H1 (cell line): ENCODE data around the gene ENAH. TPM values are rescaled to one million over a fixed set of nuclear protein-coding genes. Genes with fewer than 3 reads are reported as not detected.

ENCODE experiments used
- CTCF ChIA-PET: fragments of 300-600 bp; sonication (Branson Sonifier 250); formaldehyde crosslinking; loops from one replicate; lab custom pipeline; 2021; ENCODE audit not compliant: partially characterized antibody; lab: Charles Lee
- POLR2A ChIA-PET: fragments of 300-600 bp; sonication (Branson Sonifier 250); formaldehyde crosslinking; loops from one replicate; lab custom pipeline; 2021; ENCODE audit warnings: inconsistent platforms; ENCODE audit not compliant: partially characterized antibody; lab: Charles Lee
- DNase-seq, 2 experiments: peaks; one replicate each; pipeline versions ENCODE4 v3.0.0 to v3.0.0-alpha.2; 2010 to 2022; ENCODE audit warnings: low spot score in 2 of 2, low read depth in 1 of 2, mixed read lengths in 1 of 2
- FAIRE-seq: peaks from 2 replicates; lab custom pipeline; 2011; peaks lifted over from hg19 to GRCh38; lab: Jason Lieb, UNC
- H2AFZ ChIP-seq: 2 replicates; pipeline ENCODE4 v1.8.1; 2012; ENCODE audit warnings: low read length, inconsistent platforms
- H2AK5ac ChIP-seq: 2 replicates; pipeline ENCODE4 v1.6.1; 2013; ENCODE audit warnings: low read depth, low read length
- H2BK120ac ChIP-seq: replicated peaks from 2 replicates; pipeline ENCODE3; 2013; ENCODE audit warnings: low read depth, low read length, inconsistent platforms
- H2BK12ac ChIP-seq: 2 replicates; pipeline ENCODE4 v1.6.1; 2013; ENCODE audit warnings: low read depth, low read length
- H2BK15ac ChIP-seq: 2 replicates; pipeline ENCODE4 v1.6.1; 2013; ENCODE audit warnings: low read length
- H2BK20ac ChIP-seq: 2 replicates; pipeline ENCODE4 v1.6.1; 2013; ENCODE audit warnings: low read length
- H2BK5ac ChIP-seq: 2 replicates; pipeline ENCODE4 v1.6.1; 2013; ENCODE audit warnings: low read depth, low read length
- H3K14ac ChIP-seq: 2 replicates; pipeline ENCODE4 v1.6.1; 2013; ENCODE audit warnings: inconsistent platforms; ENCODE audit not compliant: insufficient read length
- H3K18ac ChIP-seq: 2 replicates; pipeline ENCODE4 v1.6.1; 2013; ENCODE audit warnings: low read length; ENCODE audit errors: extremely low read depth
- H3K23ac ChIP-seq: 2 replicates; pipeline ENCODE4 v1.6.1; 2013; ENCODE audit warnings: inconsistent platforms; ENCODE audit not compliant: insufficient read length
- H3K23me2 ChIP-seq: 2 replicates; pipeline ENCODE4 v1.6.1; 2013; ENCODE audit warnings: low read depth, low read length
- H3K27ac ChIP-seq: 2 replicates; pipeline ENCODE4 v1.6.1; 2011; ENCODE audit warnings: low read depth, low read length, inconsistent platforms
- H3K27me3 ChIP-seq, 4 experiments: replicated peaks in 1 of 4; 1 replicate in 1 of 4; 2 replicates in 3 of 4; pipeline versions ENCODE4 v1.6.1 to v1.8.1; 2011 to 2013; ENCODE audit warnings: low read length in 3 of 4, mild to moderate bottlenecking in 3 of 4, inconsistent platforms in 2 of 4, mixed read lengths in 2 of 4, moderate library complexity in 1 of 4; ENCODE audit not compliant: control insufficient read depth in 3 of 4, insufficient read depth in 3 of 4; ENCODE audit errors: extremely low read depth in 1 of 4
- H3K36me3 ChIP-seq, 4 experiments: 2 replicates each; pipeline versions ENCODE4 v1.6.1 to v1.8.1; 2011 to 2013; ENCODE audit warnings: mild to moderate bottlenecking in 4 of 4, low read length in 3 of 4, moderate library complexity in 2 of 4, control low read depth in 1 of 4, inconsistent platforms in 1 of 4; ENCODE audit not compliant: insufficient read depth in 4 of 4, control insufficient read depth in 2 of 4
- H3K4ac ChIP-seq: replicated peaks from 2 replicates; pipeline ENCODE3; 2013; ENCODE audit warnings: low read length, low read depth, mixed read lengths, inconsistent platforms; ENCODE audit not compliant: insufficient read length
- H3K4me1 ChIP-seq, 4 experiments: replicated peaks in 1 of 4; 1 replicate in 1 of 4; 2 replicates in 3 of 4; pipeline versions ENCODE4 v1.6.1 to v1.8.1; 2011 to 2013; ENCODE audit warnings: low read length in 3 of 4, inconsistent platforms in 2 of 4, mixed read lengths in 1 of 4; ENCODE audit not compliant: insufficient read depth in 4 of 4, control insufficient read depth in 3 of 4
- H3K4me2 ChIP-seq, 2 experiments: 2 replicates each; pipeline versions ENCODE4 v1.6.1 to v1.8.1; 2011 to 2013; ENCODE audit warnings: low read depth in 2 of 2, low read length in 2 of 2, control low read depth in 1 of 2, inconsistent platforms in 1 of 2, mild to moderate bottlenecking in 1 of 2; ENCODE audit not compliant: insufficient read depth in 1 of 2
- H3K4me3 ChIP-seq, 4 experiments: fragments of 200-600, 300-600 bp in 1 of 4; sonication (generic), shearing (Covaris generic), sonication (Bioruptor Twin) in 1 of 4; 2 replicates each; pipeline versions ENCODE4 v1.5.1 to v1.8.1; 2011 to 2016; ENCODE audit warnings: low read length in 4 of 4, low read depth in 3 of 4, control low read depth in 2 of 4, inconsistent platforms in 2 of 4, mild to moderate bottlenecking in 2 of 4, mixed read lengths in 1 of 4, moderate library complexity in 1 of 4; ENCODE audit not compliant: insufficient read depth in 2 of 4; ENCODE audit errors: extremely low read depth in 1 of 4
- H3K56ac ChIP-seq: replicated peaks from 2 replicates; pipeline ENCODE3; 2013; ENCODE audit warnings: low read depth, mild to moderate bottlenecking, mixed read lengths, low read length, inconsistent platforms; ENCODE audit not compliant: insufficient read length
- H3K79me1 ChIP-seq: 2 replicates; pipeline ENCODE4 v1.6.1; 2013; ENCODE audit warnings: low read depth, low read length, control low read depth
- H3K79me2 ChIP-seq, 2 experiments: 2 replicates each; pipeline versions ENCODE4 v1.6.1 to v1.8.1; 2012 to 2013; ENCODE audit warnings: low read length in 2 of 2, mild to moderate bottlenecking in 2 of 2, inconsistent platforms in 1 of 2; ENCODE audit not compliant: insufficient read depth in 2 of 2, control insufficient read depth in 1 of 2
- H3K9ac ChIP-seq, 4 experiments: replicated peaks in 1 of 4; 1 replicate in 1 of 4; 2 replicates in 3 of 4; pipeline versions ENCODE4 v1.6.1 to v1.8.1; 2011 to 2013; ENCODE audit warnings: low read depth in 3 of 4, low read length in 3 of 4, control low read depth in 2 of 4, mild to moderate bottlenecking in 2 of 4, moderate library complexity in 2 of 4, inconsistent platforms in 1 of 4; ENCODE audit errors: extremely low read depth in 1 of 4
- H3K9me3 ChIP-seq, 2 experiments: 2 replicates each; pipeline versions ENCODE4 v1.6.1 to v1.8.1; 2012 to 2013; ENCODE audit warnings: mild to moderate bottlenecking in 2 of 2, moderate library complexity in 2 of 2, control low read depth in 1 of 2, inconsistent platforms in 1 of 2, low read depth in 1 of 2, low read length in 1 of 2, mixed read lengths in 1 of 2; ENCODE audit not compliant: insufficient read depth in 2 of 2
- H4K20me1 ChIP-seq, 2 experiments: replicated peaks in 1 of 2; 2 replicates each; pipeline versions ENCODE3 to v1.8.1; 2011 to 2013; ENCODE audit warnings: inconsistent platforms in 2 of 2, low read length in 2 of 2, mild to moderate bottlenecking in 1 of 2; ENCODE audit not compliant: insufficient read depth in 2 of 2, control insufficient read depth in 1 of 2
- H4K5ac ChIP-seq: 2 replicates; pipeline ENCODE4 v1.6.1; 2013; ENCODE audit warnings: low read length, low read depth, mixed read lengths, inconsistent platforms; ENCODE audit not compliant: insufficient read length
- H4K8ac ChIP-seq: 2 replicates; pipeline ENCODE4 v1.8.0; 2013; ENCODE audit warnings: mild to moderate bottlenecking, moderate library complexity, low read length, inconsistent platforms; ENCODE audit not compliant: insufficient read depth; ENCODE audit errors: extremely low read depth
- H4K91ac ChIP-seq: replicated peaks from 2 replicates; pipeline ENCODE3; 2013; ENCODE audit warnings: low read length, mixed read lengths, inconsistent platforms; ENCODE audit not compliant: insufficient read length
- BACH1 ChIP-seq: IDR thresholded peaks from 2 replicates; pipeline ENCODE4 v1.6.1; 2012; ENCODE audit warnings: low read length, improper control_type of control experiment
- JUND ChIP-seq: IDR thresholded peaks from 2 replicates; pipeline ENCODE4 v1.6.1; 2011; ENCODE audit warnings: mild to moderate bottlenecking, improper control_type of control experiment, low read length
- KDM4A ChIP-seq: IDR thresholded peaks from one replicate; pipeline ENCODE4 v1.7.1; 2012; ENCODE audit warnings: low read depth, mild to moderate bottlenecking, moderate library complexity, low read length, inconsistent platforms; ENCODE audit not compliant: severe bottlenecking
- NRF1 ChIP-seq: IDR thresholded peaks from 2 replicates; pipeline ENCODE4 v1.6.1; 2011; ENCODE audit warnings: mild to moderate bottlenecking, low read depth, low read length, improper control_type of control experiment
- RAD21 ChIP-seq, 2 experiments: IDR thresholded peaks in 1 of 2; conservative IDR thresholded peaks in 1 of 2; 2 replicates each; pipeline ENCODE4 v1.6.1; 2011; ENCODE audit warnings: low read depth in 2 of 2, low read length in 2 of 2, improper control_type of control experiment in 1 of 2, inconsistent platforms in 1 of 2, mild to moderate bottlenecking in 1 of 2, moderate library complexity in 1 of 2
- RFX5 ChIP-seq: IDR thresholded peaks from 2 replicates; pipeline ENCODE4 v1.6.1; 2011; ENCODE audit warnings: low read depth, low read length, improper control_type of control experiment, borderline replicate concordance
- RXRA ChIP-seq: IDR thresholded peaks from 2 replicates; pipeline ENCODE4 v1.6.1; 2011; ENCODE audit warnings: low read depth, mild to moderate bottlenecking, low read length, moderate library complexity; ENCODE audit not compliant: insufficient read depth
- SAP30 ChIP-seq: fragments of 300-600 bp; sonication (generic); IDR thresholded peaks from 2 replicates; pipeline ENCODE4 v1.7.1; 2012; ENCODE audit warnings: low read length, moderate library complexity, mild to moderate bottlenecking, inconsistent platforms; ENCODE audit not compliant: insufficient read depth, insufficient replicate concordance
- SP2 ChIP-seq: IDR thresholded peaks from 2 replicates; pipeline ENCODE4 v1.6.1; 2012; ENCODE audit warnings: mild to moderate bottlenecking, low read length, inconsistent platforms
- TBP ChIP-seq: IDR thresholded peaks from 2 replicates; pipeline ENCODE4 v1.6.1; 2011; ENCODE audit warnings: low read depth, low read length, improper control_type of control experiment
- WGBS, 2 experiments: shearing (Covaris generic) in 1 of 2; methylation state at CpG; one replicate each; pipeline versions ENCODE4 v1.1.6 to v1.1.7; 2013 to 2015; ENCODE audit warnings: low lambda C conversion rate in 2 of 2, mixed read lengths in 2 of 2, inconsistent platforms in 1 of 2, low coverage in 1 of 2, missing lambda C conversion rate in 1 of 2; ENCODE audit not compliant: insufficient replicate concordance in 2 of 2, insufficient coverage in 1 of 2, insufficient read length in 1 of 2; ENCODE audit errors: extremely low coverage in 1 of 2, missing lambda C conversion rate in 1 of 2; 5-methylcytosine and 5-hydroxymethylcytosine counted together
- polyA plus RNA-seq, 7 experiments: library from polyadenylated mRNA; depleted of rRNA in 3 of 7; stranded (reverse) in 5 of 7; unstranded in 2 of 7; fragments of >200 nt in 5 of 7; fragments of 200-250 nt in 2 of 7; gene quantifications; 1 replicate in 5 of 7; 2 replicates in 1 of 7; 4 replicates in 1 of 7; pipeline versions ENCODE4 v1.2.1 to v1.2.3, GENCODE V29; 2011 to 2013; ENCODE audit warnings: missing spikeins in 2 of 7, mixed read lengths in 2 of 7
- total RNA-seq: library from RNA; stranded (reverse); fragmentation: NEBNext Ultra II Directional; extraction: Animal tissue kit (Norgen Biotek cat#: 25700); gene quantifications from 2 replicates; pipeline ENCODE4 v1.2.1, GENCODE V29; 2021

ENAH gene
- total and polyA plus RNA-seq, 2 of the 8 experiments (the other 6 are each of a cell fraction or from before 2014, with no cell fraction given), result 39.1 to 335 TPM

GRCh38 chr1:225556694-225557093 lies 96.2 kb downstream of the ENAH start:
- peaks cover 0 to 41% (median 16%) of the 10 kb centered on the region in 4 experiments; a peak in 3 of 8 replicates for H3K36me3 ChIP-seq
- H3K79me2 ChIP-seq, result peaks cover under 1 to 68% of the 10 kb centered on the region in 2 experiments; a peak in 3 of 4 replicates
- POLR2A ChIA-PET, result interaction anchor here (1.1 to 1.8 kb wide), 3 partner anchors 10 to 96 kb away, joined by 3 to 7 read pairs (median 3); partner anchors contain the start of gene ENAH
- TF ChIP-seq TBP, result no peak
- TF ChIP-seq SAP30, result no peak
- no peak for TF ChIP-seq NRF1
- no peak for TF ChIP-seq BACH1
- no peak for TF ChIP-seq RXRA
- no peak for TF ChIP-seq KDM4A
- TF ChIP-seq JUND, result no peak
- TF ChIP-seq SP2, result no peak
- no peak for TF ChIP-seq RFX5
- TF ChIP-seq RAD21 (IDR thresholded peaks at IDR 0.05 in 1 of 2, conservative IDR thresholded peaks at IDR 0.05 in 1 of 2; ENCODE audit: low read depth in 2 of 2, low read length in 2 of 2), result no peak

More at GRCh38 chr1:225556694-225557093, 96.2 kb downstream of the ENAH start:
- Histone ChIP-seq H3K18ac (no peak overlapping the region), H2BK5ac (no peak overlapping the region), H4K20me1 (no peaks in the 10 kb centered on the region), H2AFZ (no peak overlapping the region), H3K79me1 (peaks cover 5% of the 10 kb centered on the region), H3K9ac (no peak overlapping the region), H3K4ac (no peak overlapping the region), H3K4me2 (no peak overlapping the region), H2BK120ac (no peak overlapping the region), H3K9me3 (peaks cover 0 to 4% of the 10 kb centered on the region in 2 experiments; a peak in 1 of 4 replicates), H3K14ac (no peak overlapping the region), H4K5ac (no peak overlapping the region), H3K27ac (no peak overlapping the region), H4K8ac (no peak overlapping the region), H3K56ac (no peak overlapping the region), H3K23me2 (no peaks in the 10 kb centered on the region; the same call in 1 of the 2 replicates), H2AK5ac (no peak overlapping the region), H2BK12ac (no peak overlapping the region), H4K91ac (no peak overlapping the region), H2BK15ac (no peak overlapping the region), H3K4me3 (no peak overlapping the region), H3K4me1 (no peaks in the 10 kb centered on the region), H3K23ac (no peak overlapping the region), H3K27me3 (no peaks in the 10 kb centered on the region), H2BK20ac (no peak overlapping the region)
- FAIRE-seq (no peak), DNase-seq (no peak)
- WGBS, 2 experiments, result 91% methylated on average over 1 of the region's 1 CpG; no CpG with 5 or more reads in 1 of the 2 experiments
- CTCF ChIA-PET, result interaction anchor here (0.8 to 3.3 kb wide), 4 partner anchors 12 to 99 kb away, joined by 3 to 11 read pairs (median 3); no protein-coding TSS in a partner anchor
